HEK293 (cell line): ENCODE data around the gene ZNF43.

Experiments
- MYNN ChIP-seq: fragments of 450-650 bp; formaldehyde crosslinking; IDR thresholded peaks from 2 replicates; pipeline ENCODE4 v1.5.1; 2016; ENCODE audit warnings: missing biosample characterization, missing genetic modification characterization, borderline replicate concordance
- TRIM28 ChIP-seq: IDR thresholded peaks from 2 replicates; pipeline ENCODE4 v1.6.1; 2011; ENCODE audit warnings: low read length, control low read depth, borderline replicate concordance
- YY1 ChIP-seq: fragments of 450-650 bp; formaldehyde crosslinking; IDR thresholded peaks from 2 replicates; pipeline ENCODE4 v1.5.1; 2018; ENCODE audit warnings: missing biosample characterization, missing genetic modification characterization
- ZIC2 ChIP-seq: fragments of 450-650 bp; formaldehyde crosslinking; IDR thresholded peaks from 2 replicates; pipeline ENCODE4 v1.5.1; 2016; ENCODE audit warnings: missing biosample characterization, missing genetic modification characterization
- ZNF211 ChIP-seq: fragments of 450-650 bp; formaldehyde crosslinking; IDR thresholded peaks from 2 replicates; pipeline ENCODE4 v1.5.1; 2016; ENCODE audit warnings: low read depth, missing biosample characterization, missing genetic modification characterization
- ZNF280C ChIP-seq: fragments of 450-650 bp; formaldehyde crosslinking; IDR thresholded peaks from 2 replicates; pipeline ENCODE4 v1.5.1; 2016; ENCODE audit warnings: missing biosample characterization, missing genetic modification characterization
- ZNF335 ChIP-seq: fragments of 450-650 bp; formaldehyde crosslinking; conservative IDR thresholded peaks from 2 replicates; pipeline ENCODE4 v1.5.1; 2016; ENCODE audit warnings: missing biosample characterization, missing genetic modification characterization

- TF ChIP-seq MYNN (tag by site-specific recombination) = no peak
- no peak for TF ChIP-seq ZIC2 (tag by site-specific recombination)
- TF ChIP-seq ZNF211 (tag by site-specific recombination) = no peak
- no peak for TF ChIP-seq TRIM28
- no peak for TF ChIP-seq ZNF280C (tag by site-specific recombination)
- TF ChIP-seq YY1 (tag by site-specific recombination) = no peak
- no peak for TF ChIP-seq ZNF335 (tag by site-specific recombination)
These were observed 2.2 kb downstream of the ZNF43 start for GRCh38 chr19:21833733-21834132.
